DND-41 (cell line): ENCODE measurements around the gene XRN1.
"Not testable (repeated sequence)": the region's sequence is repeated elsewhere in the genome, so short reads cannot be mapped to it uniquely, and the experiment has no call there.

Experiments
- ATAC-seq: fragments of 200-7000 bp; cut with Tn5 transposase; 3 replicates; pipeline ENCODE4 v1.9.1; 2021; ENCODE audit warnings: low read depth; ENCODE audit not compliant: insufficient read depth
- DNase-seq: peaks from one replicate; pipeline ENCODE4 v3.0.0-alpha.2; 2020
- H2AFZ ChIP-seq: 2 replicates; pipeline ENCODE4 v1.6.0; 2012; ENCODE audit warnings: low read depth, low read length
- H3K27ac ChIP-seq: 2 replicates; pipeline ENCODE4 v1.5.1; 2012; ENCODE audit warnings: low read length, inconsistent platforms
- H3K27me3 ChIP-seq: fragments of 200-600 bp; sonication (generic); 2 replicates; pipeline ENCODE4 v1.6.0; 2012; ENCODE audit warnings: low read length, mild to moderate bottlenecking, inconsistent platforms; ENCODE audit not compliant: insufficient read depth, poor library complexity
- H3K36me3 ChIP-seq: 2 replicates; pipeline ENCODE4 v1.5.1; 2012; ENCODE audit warnings: low read length, inconsistent platforms; ENCODE audit not compliant: insufficient read depth
- H3K4me1 ChIP-seq: 2 replicates; pipeline ENCODE4 v1.5.1; 2012; ENCODE audit warnings: mild to moderate bottlenecking, low read length; ENCODE audit not compliant: insufficient read depth
- H3K4me2 ChIP-seq: 2 replicates; pipeline ENCODE4 v1.6.0; 2012; ENCODE audit warnings: mild to moderate bottlenecking, moderate library complexity, low read length, inconsistent platforms; ENCODE audit not compliant: insufficient read depth
- H3K4me3 ChIP-seq, 2 experiments: fragments of 200-600 bp in 1 of 2; shearing (Covaris generic) in 1 of 2; 2 replicates each; pipeline ENCODE4 v1.5.1; 2012 to 2016; ENCODE audit warnings: inconsistent platforms in 2 of 2, low read length in 2 of 2, mild to moderate bottlenecking in 2 of 2, low read depth in 1 of 2, moderate library complexity in 1 of 2
- H3K79me2 ChIP-seq: 2 replicates; pipeline ENCODE4 v1.6.0; 2012; ENCODE audit warnings: low read length, inconsistent platforms; ENCODE audit not compliant: insufficient read depth
- H3K9ac ChIP-seq: 2 replicates; pipeline ENCODE4 v1.6.0; 2012; ENCODE audit warnings: low read depth, mild to moderate bottlenecking, inconsistent platforms, low read length, moderate library complexity
- H3K9me3 ChIP-seq: 2 replicates; pipeline ENCODE4 v1.5.1; 2012; ENCODE audit warnings: low read length, moderate library complexity, mild to moderate bottlenecking, inconsistent platforms; ENCODE audit not compliant: insufficient read depth, severe bottlenecking
- H4K20me1 ChIP-seq: 2 replicates; pipeline ENCODE4 v1.6.0; 2012; ENCODE audit warnings: low read length; ENCODE audit not compliant: insufficient read depth
- EZH2 ChIP-seq: IDR thresholded peaks from 3 replicates; pipeline ENCODE4 v1.6.1; 2012; ENCODE audit warnings: borderline replicate concordance, low read depth, mild to moderate bottlenecking, moderate library complexity, low read length, inconsistent platforms; ENCODE audit not compliant: severe bottlenecking
- TF ChIP-seq, protein P1 (sequence below): IDR thresholded peaks from 2 replicates; pipeline ENCODE4 v1.5.1; 2012; ENCODE audit warnings: borderline replicate concordance, low read length, moderate library complexity, mild to moderate bottlenecking; ENCODE audit not compliant: poor library complexity, severe bottlenecking; ENCODE audit errors: extremely low read depth

XRN1 gene

DNA sequence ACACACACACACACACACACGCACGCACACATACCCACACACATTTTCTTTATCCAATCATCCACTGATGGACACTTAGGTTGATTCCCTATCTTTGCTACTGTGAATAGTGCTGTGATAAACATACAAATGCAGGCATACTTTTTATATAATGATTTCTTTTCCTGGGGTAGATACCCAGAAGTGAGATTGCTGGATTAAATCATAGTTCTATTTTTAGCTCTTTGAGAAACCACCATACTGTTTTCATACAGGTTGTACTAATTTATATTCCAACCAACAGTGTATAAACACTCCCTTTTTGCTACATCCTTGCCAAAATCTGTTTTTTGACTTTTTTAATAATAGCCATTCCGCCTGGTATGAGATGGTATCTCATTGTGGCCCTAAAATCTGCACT lies 127.9 kb downstream of the XRN1 start:
- ATAC-seq: no peak
- no peaks in the 10 kb centered on the region for H3K4me1 ChIP-seq
- no peak for DNase-seq
- H3K36me3 ChIP-seq: peaks cover 35% of the 10 kb centered on the region
- H3K4me3 ChIP-seq: no peak overlapping the region
- peaks cover 2% of the 10 kb centered on the region for H3K9me3 ChIP-seq
- H3K9ac ChIP-seq: no peak overlapping the region
- TF ChIP-seq EZH2: no peak
- TF ChIP-seq, protein P1, sequence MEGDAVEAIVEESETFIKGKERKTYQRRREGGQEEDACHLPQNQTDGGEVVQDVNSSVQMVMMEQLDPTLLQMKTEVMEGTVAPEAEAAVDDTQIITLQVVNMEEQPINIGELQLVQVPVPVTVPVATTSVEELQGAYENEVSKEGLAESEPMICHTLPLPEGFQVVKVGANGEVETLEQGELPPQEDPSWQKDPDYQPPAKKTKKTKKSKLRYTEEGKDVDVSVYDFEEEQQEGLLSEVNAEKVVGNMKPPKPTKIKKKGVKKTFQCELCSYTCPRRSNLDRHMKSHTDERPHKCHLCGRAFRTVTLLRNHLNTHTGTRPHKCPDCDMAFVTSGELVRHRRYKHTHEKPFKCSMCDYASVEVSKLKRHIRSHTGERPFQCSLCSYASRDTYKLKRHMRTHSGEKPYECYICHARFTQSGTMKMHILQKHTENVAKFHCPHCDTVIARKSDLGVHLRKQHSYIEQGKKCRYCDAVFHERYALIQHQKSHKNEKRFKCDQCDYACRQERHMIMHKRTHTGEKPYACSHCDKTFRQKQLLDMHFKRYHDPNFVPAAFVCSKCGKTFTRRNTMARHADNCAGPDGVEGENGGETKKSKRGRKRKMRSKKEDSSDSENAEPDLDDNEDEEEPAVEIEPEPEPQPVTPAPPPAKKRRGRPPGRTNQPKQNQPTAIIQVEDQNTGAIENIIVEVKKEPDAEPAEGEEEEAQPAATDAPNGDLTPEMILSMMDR: no peak
- no peaks in the 10 kb centered on the region for H3K27me3 ChIP-seq
- H3K27ac ChIP-seq: no peak overlapping the region
- no peak overlapping the region for H2AFZ ChIP-seq
- H3K79me2 ChIP-seq: no peaks in the 10 kb centered on the region
- no peaks in the 10 kb centered on the region for H4K20me1 ChIP-seq
- H3K4me2 ChIP-seq: no peak overlapping the region

GRCh38 chr3:142319094-142319493 lies 128.7 kb downstream of the XRN1 start:
- H2AFZ ChIP-seq: no peak overlapping the region
- no peak for ATAC-seq
- H3K79me2 ChIP-seq: no peaks in the 10 kb centered on the region
- H3K4me2 ChIP-seq: no peak overlapping the region
- no peaks in the 10 kb centered on the region for H3K27me3 ChIP-seq
- no peaks in the 10 kb centered on the region for H4K20me1 ChIP-seq
- DNase-seq: no peak
- no peak overlapping the region for H3K9ac ChIP-seq
- TF ChIP-seq EZH2: no peak
- TF ChIP-seq, protein P1: no peak
- H3K4me3 ChIP-seq: no peak overlapping the region
- H3K27ac ChIP-seq: no peak overlapping the region
- H3K9me3 ChIP-seq: no peaks in the 10 kb centered on the region
- H3K4me1 ChIP-seq: no peaks in the 10 kb centered on the region
- peaks cover 33% of the 10 kb centered on the region for H3K36me3 ChIP-seq

GRCh38 chr3:142318331-142318730 lies 129.5 kb downstream of the XRN1 start:
- peaks cover 40% of the 10 kb centered on the region for H3K36me3 ChIP-seq
- no peaks in the 10 kb centered on the region for H3K9me3 ChIP-seq
- H3K79me2 ChIP-seq: no peaks in the 10 kb centered on the region

GRCh38 chr3:142315978-142316388 lies 131.9 kb downstream of the XRN1 start:
- H3K27me3 ChIP-seq, ATAC-seq, H3K4me1 ChIP-seq, H3K9me3 ChIP-seq, H3K79me2 ChIP-seq, H2AFZ ChIP-seq, H3K9ac ChIP-seq, H4K20me1 ChIP-seq, H3K4me3 ChIP-seq, H3K4me2 ChIP-seq, DNase-seq, H3K27ac ChIP-seq: not testable (repeated sequence)
- H3K36me3 ChIP-seq: peaks cover 60% of the 10 kb centered on the region

More at GRCh38 chr3:142318331-142318730, 129.5 kb downstream of the XRN1 start:
- H3K4me3 ChIP-seq: no peak overlapping the region
- H2AFZ ChIP-seq: no peak overlapping the region
- no peak for ATAC-seq
- DNase-seq: no peak
- H4K20me1 ChIP-seq: no peaks in the 10 kb centered on the region
- H3K27ac ChIP-seq: no peak overlapping the region
- no peak for TF ChIP-seq EZH2
- TF ChIP-seq, protein P1: no peak
- H3K27me3 ChIP-seq: no peaks in the 10 kb centered on the region
- H3K4me1 ChIP-seq: no peaks in the 10 kb centered on the region
- H3K4me2 ChIP-seq: no peak overlapping the region
- H3K9ac ChIP-seq: no peak overlapping the region
